CD4-positive, alpha-beta T cell treated with Interferon gamma for 1 hour (primary cell): ENCODE results near the gene RINT1.
"Not testable (repeated sequence)": the region's sequence is repeated elsewhere in the genome, so short reads cannot be mapped to it uniquely, and the experiment has no call there.

ENCODE experiments used
- DNase-seq: peaks from one replicate; pipeline ENCODE4 v3.0.0-alpha.2; 2020

The RINT1 gene

GRCh38 chr7:105532709-105533460 lies 884 bp downstream of the RINT1 start:
- no peak for DNase-seq

- no peak for DNase-seq
Observed at GRCh38 chr7:105538339-105538738, 6.3 kb downstream of the RINT1 start.

- no peak for DNase-seq
Observed at GRCh38 chr7:105559926-105560325, 27.9 kb downstream of the RINT1 start.

- DNase-seq, result no peak
Observed at GRCh38 chr7:105565190-105565589, 33.2 kb downstream of the RINT1 start.

GRCh38 chr7:105567024-105567423 lies 35.0 kb downstream of the RINT1 start:
- DNase-seq, result no peak

GRCh38 chr7:105567821-105568220 lies 35.8 kb downstream of the RINT1 start:
- no peak for DNase-seq

- DNase-seq, result no peak
Observed at GRCh38 chr7:105571891-105572290, 39.9 kb downstream of the RINT1 start.

- no peak for DNase-seq
Observed at GRCh38 chr7:105577251-105577650, 45.2 kb downstream of the RINT1 start.

GRCh38 chr7:105578496-105578895 lies 46.5 kb downstream of the RINT1 start:
- DNase-seq, result no peak

- no peak for DNase-seq
Observed at GRCh38 chr7:105580022-105580740, 48.2 kb downstream of the RINT1 start.

GRCh38 chr7:105581066-105581811 lies 49.2 kb downstream of the RINT1 start, which contains the start of gene EFCAB10:
EFCAB10 (minus strand) TSS chr7:105581493; CDS start chr7:105581463, 30 bp downstream.
- peak; percentile 31 for DNase-seq

GRCh38 chr7:105583061-105583460 lies 51.1 kb downstream of the RINT1 start:
- DNase-seq, result no peak

GRCh38 chr7:105584165-105584564 lies 52.2 kb downstream of the RINT1 start:
- DNase-seq, result no peak

- DNase-seq, result no peak
Observed at GRCh38 chr7:105585850-105586500, 54.0 kb downstream of the RINT1 start.

GRCh38 chr7:105587909-105588635 lies 56.1 kb downstream of the RINT1 start:
- no peak for DNase-seq

GRCh38 chr7:105589356-105590077 lies 57.5 kb downstream of the RINT1 start:
- DNase-seq, result peak; percentile 28

- no peak for DNase-seq
Observed at GRCh38 chr7:105590793-105591192, 58.8 kb downstream of the RINT1 start.

GRCh38 chr7:105591522-105591921 lies 59.5 kb downstream of the RINT1 start:
- no peak for DNase-seq

- DNase-seq, result no peak
Observed at GRCh38 chr7:105594034-105594433, 62.0 kb downstream of the RINT1 start.

- DNase-seq, result no peak
Observed at GRCh38 chr7:105596866-105597265, 64.9 kb downstream of the RINT1 start.

- DNase-seq, result not testable (repeated sequence)
Observed at GRCh38 chr7:105599080-105599479, 67.1 kb downstream of the RINT1 start.

GRCh38 chr7:105599551-105599950 lies 67.5 kb downstream of the RINT1 start:
- DNase-seq, result no peak
